ENCODE data around the gene JADE1. TPM values are rescaled to one million over a fixed set of nuclear protein-coding genes. Genes with fewer than 3 reads are reported as not detected.

The JADE1 gene
- total and polyA plus RNA-seq, 9 of the 15 experiments (the other 6 are each of a cell fraction or from before 2014, with no cell fraction given) = 8.3 to 37.9 (median 24.4) TPM

GRCh38 chr4:128811571-128812441 is 2.3 kb downstream of the JADE1 start (continued):
- no peak for TF ChIP-seq ZHX1 (conservative IDR thresholded peaks at IDR 0.05; ENCODE audit: low read length)
- TF ChIP-seq SP2 (IDR thresholded peaks at IDR 0.05; ENCODE audit: extremely low read depth, low read depth, low read length, poor library complexity, severe bottlenecking) = no peak
- TF ChIP-seq TAF9B (IDR thresholded peaks at IDR 0.05; ENCODE audit: partially characterized antibody) = peak; percentile 53
- no peak for TF ChIP-seq SOX6 (IDR thresholded peaks at IDR 0.05)
- TF ChIP-seq POLR2AphosphoS2 (IDR thresholded peaks at IDR 0.05; ENCODE audit: low read length) = 0 out of 2 replicates have a peak, but pooled peaks have one; percentile 61
- TF ChIP-seq PML (IDR thresholded peaks at IDR 0.05; ENCODE audit: low read length) = peak; percentile 58
- TF ChIP-seq GATA2 (CRISPR knock-in tag; IDR thresholded peaks at IDR 0.05) = no peak
- TF ChIP-seq MED1 (CRISPR knock-in tag; IDR thresholded peaks at IDR 0.05; ENCODE audit: borderline replicate concordance) = no peak
- no peak for TF ChIP-seq ZNF398 (CRISPR knock-in tag; IDR thresholded peaks at IDR 0.05)
- TF ChIP-seq CTCFL (IDR thresholded peaks at IDR 0.05; ENCODE audit: borderline replicate concordance, insufficient read depth, low read depth, low read length, poor library complexity, severe bottlenecking) = no peak
- TF ChIP-seq RNF219 (CRISPR knock-in tag; IDR thresholded peaks at IDR 0.05) = no peak
- TF ChIP-seq TSHZ1 (CRISPR knock-in tag; IDR thresholded peaks at IDR 0.05) = no peak
- no peak for TF ChIP-seq NCOA2 (IDR thresholded peaks at IDR 0.05; ENCODE audit: partially characterized antibody in 2 of 2)

Data from K562 (cell line).